ENCODE data around the gene MIER2.
"Not testable (repeated sequence)": the region's sequence is repeated elsewhere in the genome, so short reads cannot be mapped to it uniquely, and the experiment has no call there.

The MIER2 gene

DNA sequence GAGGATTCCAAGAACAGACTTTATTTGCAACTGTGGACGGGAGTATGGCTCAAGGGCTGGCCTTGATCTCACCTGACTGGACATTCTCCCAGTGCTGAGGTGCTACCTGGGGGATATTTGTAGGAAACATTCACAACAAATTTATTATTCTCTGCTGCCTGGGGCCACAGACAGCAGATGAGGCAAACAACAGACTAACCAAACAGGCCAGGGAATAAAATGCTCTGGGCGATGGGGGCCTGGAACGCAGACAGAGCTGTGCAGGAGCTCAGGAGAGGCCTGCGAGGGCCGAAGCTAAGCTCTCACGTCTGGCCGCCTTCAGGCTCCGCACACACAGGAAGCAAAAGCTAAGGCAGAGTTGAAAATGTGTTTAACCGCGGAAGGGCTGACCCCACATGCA lies 61.2 kb downstream of the MIER2 start:
- no peak for DNase-seq (ENCODE audit: low spot score)

DNA sequence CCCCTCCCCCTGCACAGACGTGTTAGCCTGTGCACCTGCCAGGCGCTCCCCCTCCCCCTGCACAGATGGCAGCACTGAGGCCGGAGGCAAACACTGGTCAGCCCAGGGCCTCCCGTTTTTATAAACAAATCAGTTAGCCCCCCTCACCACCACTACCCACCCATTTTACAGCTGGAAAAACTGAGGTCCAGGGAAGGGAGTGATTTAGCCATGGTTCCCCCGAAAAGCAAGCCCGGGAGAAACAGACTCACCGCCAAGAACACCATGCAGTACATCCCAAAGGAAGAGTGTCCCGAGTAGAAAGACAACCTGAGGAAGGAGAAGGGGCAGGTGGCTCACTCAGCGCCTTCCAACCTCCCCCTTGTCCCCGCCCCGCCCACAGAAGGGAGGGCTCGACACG lies 62.1 kb downstream of the MIER2 start:
- no peak for DNase-seq (ENCODE audit: low spot score)

DNA sequence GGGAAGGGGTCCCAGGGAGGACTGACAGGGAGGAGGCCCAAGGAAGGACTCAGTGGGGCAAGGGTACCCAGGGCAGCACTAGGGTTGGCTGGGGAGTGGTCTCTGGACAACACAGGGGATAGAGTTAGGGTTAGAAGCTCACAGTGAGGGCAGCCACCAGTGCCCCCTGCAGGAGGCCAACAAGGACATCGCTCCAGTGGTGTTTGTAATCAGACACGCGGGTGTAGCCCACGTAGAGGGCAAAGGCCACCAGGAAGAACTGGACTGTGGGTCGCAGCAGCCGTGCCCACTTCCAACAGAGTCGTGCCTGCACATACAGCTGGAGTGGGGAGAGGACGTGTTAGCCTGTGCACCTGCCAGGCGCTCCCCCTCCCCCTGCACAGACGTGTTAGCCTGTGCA lies 62.6 kb downstream of the MIER2 start:
- DNase-seq (ENCODE audit: low spot score), result no peak

DNA sequence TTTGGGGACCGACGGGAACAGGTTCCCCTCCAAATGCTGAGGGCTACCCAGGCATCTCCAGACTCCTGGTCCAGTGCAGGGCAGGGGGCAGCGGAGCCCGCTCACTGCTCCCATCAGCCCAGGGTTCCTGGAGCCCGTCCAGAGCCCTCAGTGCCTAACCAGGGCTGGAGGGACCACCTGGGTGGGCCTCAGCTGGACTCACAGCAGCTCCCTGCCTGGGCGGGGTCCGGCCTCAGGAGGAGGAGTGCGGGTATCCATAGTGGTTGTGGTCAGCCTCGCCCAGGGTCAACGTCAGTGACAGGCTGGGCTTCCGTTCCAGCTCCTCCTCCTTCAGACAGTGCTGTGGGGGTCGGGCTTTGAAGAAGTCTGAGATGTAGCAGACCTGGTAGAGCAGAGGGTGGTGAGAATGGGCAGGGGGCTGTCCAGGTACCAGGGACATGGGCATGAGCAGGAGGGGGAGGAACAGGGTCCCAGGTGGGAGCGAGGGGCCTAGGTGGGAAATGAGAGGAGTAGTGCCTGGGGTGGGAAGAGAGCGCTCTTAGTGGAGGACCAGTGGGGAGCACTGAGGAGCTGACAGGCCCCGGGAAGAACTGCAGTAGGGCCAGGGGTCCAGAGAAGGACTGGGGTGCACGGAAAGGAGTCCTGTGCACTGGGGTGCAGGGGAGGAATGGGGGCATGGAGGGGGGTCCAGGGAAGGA lies 63.3 kb downstream of the MIER2 start:
- no peak for DNase-seq (ENCODE audit: low spot score)

- peak; percentile 78 for DNase-seq (ENCODE audit: low spot score)
Observed at GRCh38 chr19:280541-281009, 64.0 kb downstream of the MIER2 start.

DNA sequence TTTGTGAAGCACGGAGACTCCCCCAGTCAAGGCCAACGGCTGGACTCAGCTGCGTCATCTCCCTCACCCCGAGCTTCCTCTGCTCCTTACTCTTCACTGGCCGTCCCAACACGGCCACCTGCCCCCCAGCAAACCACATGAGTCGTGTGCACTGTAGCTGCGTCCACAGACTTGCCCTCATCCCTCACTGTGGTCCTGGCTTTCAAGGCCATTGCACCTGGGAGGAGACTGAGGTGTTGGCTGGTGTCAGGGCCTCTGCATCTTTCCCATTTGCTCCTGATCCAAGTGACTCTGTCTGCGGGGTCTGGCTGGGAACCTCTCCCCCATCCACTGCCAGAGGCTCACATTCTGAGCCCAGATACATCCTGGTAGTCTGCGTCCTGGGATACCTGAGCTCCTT lies 64.9 kb downstream of the MIER2 start:
- DNase-seq (ENCODE audit: low spot score), result no peak

DNA sequence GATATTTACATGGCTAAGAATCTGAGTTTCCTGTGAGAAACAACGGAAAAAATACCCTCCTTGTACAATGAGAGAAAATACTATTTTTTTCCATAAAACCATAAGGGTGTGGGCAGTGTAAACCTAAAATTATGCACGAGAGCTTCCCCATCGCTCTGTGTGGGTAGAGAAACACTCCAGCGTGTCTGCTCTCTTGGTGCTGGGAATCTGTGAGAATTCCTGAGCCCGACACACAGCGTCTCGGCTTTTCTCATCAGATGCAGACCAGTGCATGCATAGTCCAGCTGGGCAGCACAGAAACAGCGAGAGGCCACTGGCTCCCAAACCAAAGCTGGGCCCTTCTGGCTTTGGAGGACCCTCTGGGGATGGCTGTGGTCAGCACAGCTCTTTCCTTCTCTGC lies 65.4 kb downstream of the MIER2 start:
- DNase-seq (ENCODE audit: low spot score), result no peak

- peak; percentile 76 for DNase-seq (ENCODE audit: low spot score)
Observed at GRCh38 chr19:277581-278165, 66.9 kb downstream of the MIER2 start.

- DNase-seq (ENCODE audit: low spot score), result no peak
Observed at GRCh38 chr19:277131-277530, 67.5 kb downstream of the MIER2 start.

DNA sequence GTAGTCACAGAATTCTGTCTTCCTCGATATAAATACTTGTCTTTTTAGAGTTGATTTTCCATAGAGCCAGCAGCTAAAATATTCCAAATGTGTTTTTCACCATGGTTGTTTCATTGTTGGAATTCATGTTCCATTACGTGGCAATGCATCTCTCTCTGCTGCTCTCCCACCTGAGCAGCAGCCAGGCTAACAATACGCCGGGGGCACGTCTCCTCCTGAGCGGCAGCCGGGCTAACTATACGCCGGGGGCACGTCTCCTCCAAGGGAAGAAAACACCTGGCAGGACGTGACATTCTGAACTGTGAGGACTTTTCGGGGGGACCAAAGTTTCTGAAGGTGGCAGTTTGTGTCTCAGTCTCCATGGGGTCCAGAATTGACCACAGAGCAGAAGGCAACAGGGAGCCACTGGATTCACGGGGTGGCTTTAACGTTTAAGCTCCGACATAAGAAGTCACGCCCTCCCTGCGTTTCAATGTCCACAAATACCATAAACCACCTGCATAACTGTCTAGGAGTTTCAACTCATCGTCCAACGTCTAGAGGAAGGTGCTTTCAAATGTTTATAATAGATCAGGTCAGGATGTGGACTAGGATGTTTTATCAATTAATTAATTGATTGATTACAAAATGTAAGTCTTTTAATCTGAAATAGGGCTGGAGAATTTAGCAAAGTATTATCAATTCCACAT lies 68.5 kb downstream of the MIER2 start:
- no peak for DNase-seq (ENCODE audit: low spot score)

DNA sequence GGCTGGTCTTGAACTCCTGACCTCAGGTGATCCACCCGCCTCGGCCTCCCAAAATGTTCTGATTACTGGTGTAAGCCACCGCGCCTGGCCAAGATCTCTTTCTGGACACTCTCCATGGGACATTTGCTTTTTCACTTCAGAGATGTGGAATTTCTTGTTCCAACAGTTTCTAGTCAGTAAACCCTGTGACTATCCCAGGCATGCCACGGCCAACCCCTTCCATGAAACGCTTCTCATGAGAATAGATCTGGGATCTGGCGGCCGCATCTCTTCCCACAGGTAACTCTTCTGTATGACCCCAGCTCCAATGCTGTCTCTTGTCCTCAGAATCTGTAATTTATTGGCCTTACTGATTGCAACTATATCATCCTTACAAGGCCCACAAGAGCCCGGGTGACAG lies 69.6 kb downstream of the MIER2 start:
- DNase-seq (ENCODE audit: low spot score), result no peak

GRCh38 chr19:273393-273792 lies 71.2 kb downstream of the MIER2 start:
- DNase-seq (ENCODE audit: low spot score), result no peak

GRCh38 chr19:271856-272255 lies 72.7 kb downstream of the MIER2 start:
- DNase-seq (ENCODE audit: low spot score), result no peak

- not testable (repeated sequence) for DNase-seq (ENCODE audit: low spot score)
Observed at GRCh38 chr19:270766-271318, 73.8 kb downstream of the MIER2 start.

DNA sequence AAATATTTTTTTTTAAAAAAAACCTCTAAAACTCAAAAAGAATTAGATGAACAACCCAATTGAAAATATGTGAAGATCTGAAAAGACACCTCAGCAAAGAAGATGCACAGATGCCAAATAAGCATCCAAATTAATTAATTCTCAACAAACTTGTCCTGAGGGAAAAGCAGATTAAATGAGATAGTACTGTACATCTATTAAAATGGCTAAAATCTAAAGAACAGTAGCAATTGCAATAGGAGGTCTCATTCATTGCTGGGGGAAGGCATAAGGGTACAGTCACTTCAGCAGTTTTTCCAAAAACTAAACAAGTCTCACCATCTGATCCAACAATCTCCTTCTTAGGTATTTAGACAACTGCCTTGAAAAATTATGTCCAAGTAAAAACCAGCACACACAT lies 75.4 kb downstream of the MIER2 start:
- no peak for DNase-seq (ENCODE audit: low spot score)

DNA sequence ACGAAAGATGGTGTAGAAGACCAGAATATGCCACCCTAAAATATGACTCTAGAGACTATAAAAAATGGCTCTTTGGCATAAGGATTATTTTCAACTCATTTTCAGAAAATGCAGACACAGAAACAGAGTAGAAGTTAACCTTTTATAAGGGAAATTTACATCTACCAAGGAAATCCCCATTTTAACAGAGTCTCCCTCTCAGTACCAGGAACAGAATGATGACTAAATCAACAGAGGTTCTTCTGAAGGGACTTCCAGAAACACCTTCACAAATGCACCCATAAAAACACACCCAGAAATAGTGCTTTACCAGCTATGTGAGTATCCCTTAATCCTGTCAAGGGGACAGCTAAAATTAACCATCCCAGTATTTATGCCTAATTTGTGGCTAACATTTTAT lies 82.5 kb downstream of the MIER2 start:
- DNase-seq (ENCODE audit: low spot score), result no peak

DNA sequence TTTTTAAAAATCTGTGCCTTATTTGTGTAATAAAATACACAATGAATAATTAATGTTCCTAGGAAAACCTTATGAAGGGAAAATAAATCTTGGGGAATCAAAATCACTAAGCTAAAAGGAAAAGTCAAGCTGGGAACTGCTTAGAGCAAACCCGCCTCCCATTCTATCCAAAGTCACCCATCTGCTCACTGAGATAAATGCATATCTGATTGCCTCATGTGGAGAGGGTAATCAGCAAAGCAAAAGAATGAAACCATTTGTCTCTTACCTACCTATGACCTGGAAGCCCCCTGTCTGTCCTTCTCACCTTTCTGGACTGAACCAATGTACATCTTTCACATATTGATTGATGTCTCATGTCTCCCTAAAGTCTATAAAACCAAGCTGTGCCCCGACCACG lies 87.8 kb downstream of the MIER2 start:
- DNase-seq (ENCODE audit: low spot score), result not testable (repeated sequence)
